GM13977 (cell line): ENCODE results near the gene BCL2L1.

Experiments used
- DNase-seq: peaks from one replicate; pipeline ENCODE4 v3.0.0; 2012; ENCODE audit warnings: low spot score
- CTCF ChIP-seq: IDR thresholded peaks from 2 replicates; pipeline ENCODE4 v1.5.1; 2012; ENCODE audit warnings: mild to moderate bottlenecking, control low read depth; ENCODE audit not compliant: insufficient read depth; ENCODE audit errors: extremely low read depth, missing control alignments
- in situ Hi-C: fragments of 300-500 bp; cut with MboI; formaldehyde crosslinking; loops from one replicate; pipeline ENCODE4 v1.12.0; 2022; ENCODE audit warnings: low sequenced_read_pairs, low pct_unique_long_range_greater_than_20kb, mixed read lengths, inconsistent platforms; ENCODE audit not compliant: unreplicated experiment

The BCL2L1 gene

GRCh38 chr20:31746068-31746878, 23.6 kb upstream of the BCL2L1 start:
- in situ Hi-C loops, result no loop called here
- DNase-seq, result peak; percentile 35
- no peak for TF ChIP-seq CTCF

GRCh38 chr20:31740656-31741323, 18.1 kb upstream of the BCL2L1 start:
- no peak for TF ChIP-seq CTCF
- in situ Hi-C loops, result no loop called here

GRCh38 chr20:31740208-31740607, 17.5 kb upstream of the BCL2L1 start:
- in situ Hi-C loops, result no loop called here
- peak; percentile 31 for DNase-seq
- TF ChIP-seq CTCF, result no peak

More at GRCh38 chr20:31740656-31741323, 18.1 kb upstream of the BCL2L1 start:
- DNase-seq, result no peak

- in situ Hi-C loops, result no loop called here
- no peak for DNase-seq
- no peak for TF ChIP-seq CTCF
Observed at GRCh38 chr20:31739550-31739977, 16.9 kb upstream of the BCL2L1 start.

GRCh38 chr20:31738729-31739549, 16.3 kb upstream of the BCL2L1 start, which contains the start of gene TPX2:
TSS of gene TPX2 (plus strand) at chr20:31739290. CDS start at chr20:31757477, 18,187 bp downstream.
- peak; percentile 94 for DNase-seq
- TF ChIP-seq CTCF, result peak; percentile 12
- in situ Hi-C loops, result no loop called here

- TF ChIP-seq CTCF, result no peak
- in situ Hi-C loops, result no loop called here
Observed at GRCh38 chr20:31731321-31731717, 8.7 kb upstream of the BCL2L1 start.

More at GRCh38 chr20:31731321-31731717, 8.7 kb upstream of the BCL2L1 start:
- DNase-seq, result no peak
